SIG-M5 treated with dmso at 0.1 percent for 504 hours (cell line): ENCODE data around the gene ZNF253.
"Not testable (repeated sequence)": the region's sequence is repeated elsewhere in the genome, so short reads cannot be mapped to it uniquely, and the experiment has no call there.

Experiments used
- DNase-seq: peaks from one replicate; lab custom pipeline; 2025; ENCODE audit not compliant: unreplicated experiment; lab: John Stamatoyannopoulos, UW

The ZNF253 gene

DNA sequence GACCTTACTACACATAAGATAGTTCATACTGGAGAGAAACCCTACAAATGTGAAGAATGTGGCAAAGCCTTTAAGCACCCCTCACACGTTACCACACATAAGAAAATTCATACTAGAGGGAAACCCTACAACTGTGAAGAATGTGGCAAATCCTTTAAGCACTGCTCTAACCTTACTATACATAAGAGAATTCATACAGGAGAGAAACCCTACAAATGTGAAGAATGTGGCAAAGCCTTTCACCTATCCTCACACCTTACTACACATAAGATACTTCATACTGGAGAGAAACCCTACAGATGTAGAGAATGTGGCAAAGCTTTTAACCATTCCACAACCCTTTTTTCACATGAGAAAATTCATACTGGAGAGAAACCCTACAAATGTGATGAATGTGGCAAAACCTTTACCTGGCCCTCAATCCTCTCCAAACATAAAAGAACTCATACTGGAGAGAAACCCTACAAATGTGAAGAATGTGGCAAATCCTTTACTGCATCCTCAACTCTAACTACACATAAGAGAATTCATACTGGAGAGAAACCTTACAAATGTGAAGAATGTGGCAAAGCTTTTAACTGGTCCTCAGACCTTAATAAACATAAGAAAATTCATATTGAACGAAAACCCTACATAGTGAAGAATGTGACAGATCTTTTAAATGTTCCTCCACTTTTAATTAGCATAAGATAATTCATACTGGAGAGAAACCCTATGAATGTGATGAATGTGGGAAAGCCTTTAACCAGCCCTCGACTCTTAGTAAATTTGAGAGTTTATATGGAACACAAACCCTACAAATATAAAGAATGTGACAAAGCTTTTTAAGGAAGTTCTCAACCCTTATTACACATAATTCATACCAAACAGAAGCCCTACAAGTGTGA is 26.6 kb downstream of the ZNF253 start:
- not testable (repeated sequence) for DNase-seq

DNA sequence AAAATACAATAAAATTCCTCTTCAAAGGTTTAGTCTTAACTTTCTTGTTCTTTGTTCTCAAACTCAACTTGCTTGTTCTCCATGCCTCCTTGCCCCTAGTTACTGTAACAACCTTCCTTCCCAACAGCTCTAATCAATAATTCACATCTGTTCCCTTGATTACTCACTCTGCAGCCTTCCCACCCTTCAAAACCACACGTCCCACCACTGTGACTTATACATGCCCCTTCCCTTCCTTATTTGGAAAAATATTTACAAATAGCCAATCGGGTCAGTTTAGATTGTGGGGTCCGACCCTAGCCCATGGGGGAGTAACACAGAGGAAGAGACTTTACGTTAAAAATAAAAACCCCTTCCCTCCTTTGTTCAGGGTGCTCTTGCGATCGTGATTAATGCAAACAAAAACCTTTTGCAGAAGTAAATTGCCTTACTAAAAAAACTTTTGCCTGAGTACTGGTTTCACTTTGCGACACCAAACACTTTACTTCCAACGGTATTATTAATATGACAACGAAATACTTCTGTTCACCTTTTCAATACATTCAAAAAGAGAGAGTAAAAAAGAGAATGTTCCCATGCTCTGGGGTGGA is 34.6 kb downstream of the ZNF253 start:
- no peak for DNase-seq

DNA sequence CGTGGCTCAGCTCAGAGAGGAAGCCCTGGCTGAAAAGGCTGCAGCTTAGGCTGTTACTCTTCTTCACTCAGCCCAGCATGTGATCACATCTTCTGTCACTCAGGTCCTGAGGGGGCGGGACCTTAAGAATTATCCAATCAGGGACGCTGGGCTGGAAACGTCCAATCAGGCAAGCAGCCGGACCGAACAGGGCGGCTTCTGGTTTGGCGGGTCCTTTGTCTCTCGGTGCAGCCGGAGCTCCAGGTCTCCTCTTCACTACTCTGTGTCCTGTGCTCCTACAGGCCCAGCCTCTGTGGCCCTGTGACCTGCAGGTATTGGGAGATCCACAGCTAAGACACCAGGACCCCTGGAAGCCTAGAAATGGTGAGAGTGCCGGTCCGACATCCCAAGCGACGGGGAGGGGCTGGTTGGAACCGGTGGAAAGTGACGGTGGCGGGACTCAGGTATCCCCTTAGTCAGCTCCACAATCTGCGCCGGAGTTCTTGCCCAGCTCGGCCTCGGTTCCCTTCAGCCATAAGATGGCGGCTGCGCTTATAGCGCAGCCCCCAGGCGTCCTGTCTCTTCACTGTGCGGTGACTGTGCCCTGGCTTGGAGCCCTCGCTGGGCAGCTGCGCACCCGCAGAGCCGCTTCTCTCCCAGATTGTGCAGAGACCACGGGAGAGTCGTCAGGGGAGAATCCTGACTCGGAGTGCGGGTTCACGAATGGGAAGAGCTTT is 35.2 kb downstream of the ZNF253 start, which contains the start of gene ZNF93:
TSS of gene ZNF93 (plus strand) at position 218 of the 716 bp plus-strand sequence. CDS start at position 361, 143 bp downstream.
- peak; percentile 29 for DNase-seq

DNA sequence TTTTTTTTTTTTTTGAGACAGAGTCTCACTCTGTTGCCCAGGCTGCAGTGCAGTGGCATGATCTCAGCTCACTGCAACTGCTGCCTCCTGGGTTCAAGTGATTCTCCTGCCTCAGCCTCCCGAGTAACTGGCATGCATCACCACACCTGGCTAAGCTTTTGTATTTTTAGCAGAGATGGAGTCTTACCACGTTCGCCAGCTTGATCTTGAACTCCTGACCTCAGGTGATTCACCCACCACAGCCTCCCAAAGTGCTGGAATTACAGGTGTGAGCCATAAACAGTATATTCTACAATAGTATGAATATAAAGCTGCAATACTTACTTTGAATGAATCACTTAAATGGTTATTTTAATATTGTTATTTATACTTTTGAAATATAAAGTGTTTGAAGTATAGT is 41.9 kb downstream of the ZNF253 start:
- DNase-seq: not testable (repeated sequence)

DNA sequence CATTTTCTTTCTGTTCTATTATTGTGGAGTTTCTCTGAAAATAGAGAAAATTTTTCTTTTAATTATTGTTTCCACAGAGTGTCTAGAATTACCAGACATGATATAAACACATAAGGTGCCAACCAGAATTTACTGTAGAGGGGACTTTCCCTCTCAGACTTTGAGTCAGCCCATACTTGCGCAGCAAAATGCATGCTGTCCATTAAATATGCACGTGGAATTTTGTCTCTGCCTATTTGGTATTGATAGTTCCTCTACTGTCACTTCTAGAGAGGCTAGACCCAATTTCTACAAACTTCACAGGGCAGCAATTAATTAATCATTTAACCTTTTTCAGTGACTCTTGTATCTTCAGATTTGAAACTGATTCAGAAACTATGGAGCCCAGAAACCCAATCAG is 44.0 kb downstream of the ZNF253 start:
- no peak for DNase-seq

DNA sequence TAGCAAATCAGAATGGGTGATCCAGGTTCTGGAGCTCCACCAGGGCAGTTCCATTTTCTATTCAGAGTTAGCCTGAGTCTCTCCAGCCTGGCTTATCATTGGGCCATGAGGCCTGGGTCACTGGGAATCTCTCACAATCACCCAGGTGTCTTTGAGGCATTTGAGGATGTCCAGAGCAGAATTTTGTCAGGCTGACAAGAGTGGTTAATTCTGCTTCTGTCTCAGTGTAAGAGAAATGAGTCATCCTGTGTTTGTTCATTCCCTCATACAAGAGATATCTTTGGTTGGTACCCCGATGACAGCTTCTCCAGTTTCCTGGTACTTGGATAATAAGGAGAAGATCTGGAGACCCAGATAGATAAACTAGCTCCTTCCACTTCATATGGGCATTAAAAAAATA is 45.5 kb downstream of the ZNF253 start:
- no peak for DNase-seq

DNA sequence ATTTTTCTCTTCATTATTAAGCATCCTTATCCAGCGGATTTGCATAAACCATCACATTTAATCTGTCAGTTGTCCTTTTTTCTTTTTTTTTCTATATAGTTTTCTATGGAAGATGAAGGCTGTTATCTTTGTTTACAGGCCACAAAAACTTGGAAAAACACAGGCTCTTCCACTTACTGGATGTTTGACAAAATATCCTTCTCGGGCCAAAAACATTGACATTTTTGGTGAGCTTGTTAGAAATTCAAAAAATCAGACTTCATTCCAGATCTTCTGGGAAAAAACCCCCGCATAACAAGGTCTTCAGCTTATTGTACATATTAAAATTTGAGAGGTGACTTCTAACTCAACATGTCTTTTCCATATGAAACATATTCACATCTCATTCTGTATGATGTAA is 48.9 kb downstream of the ZNF253 start:
- no peak for DNase-seq

DNA sequence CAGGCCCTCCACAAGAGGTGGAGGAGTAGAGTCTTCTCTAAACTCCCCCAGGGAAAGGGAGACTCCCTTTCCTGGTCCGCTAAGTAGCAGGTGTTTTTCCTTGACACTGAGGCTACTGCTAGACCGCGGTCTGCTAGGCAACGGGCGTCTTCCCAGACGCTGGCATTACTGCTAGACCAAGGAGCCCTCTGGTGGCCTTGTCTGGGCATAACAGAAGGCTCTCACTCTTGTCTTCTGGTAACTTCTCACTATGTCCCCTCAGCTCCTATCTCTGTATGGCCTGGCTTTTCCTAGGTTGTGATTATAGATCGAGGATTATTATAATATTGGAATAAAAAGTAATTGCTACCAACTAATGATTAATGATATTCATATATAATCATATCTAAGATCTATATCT is 64.7 kb downstream of the ZNF253 start:
- not testable (repeated sequence) for DNase-seq

DNA sequence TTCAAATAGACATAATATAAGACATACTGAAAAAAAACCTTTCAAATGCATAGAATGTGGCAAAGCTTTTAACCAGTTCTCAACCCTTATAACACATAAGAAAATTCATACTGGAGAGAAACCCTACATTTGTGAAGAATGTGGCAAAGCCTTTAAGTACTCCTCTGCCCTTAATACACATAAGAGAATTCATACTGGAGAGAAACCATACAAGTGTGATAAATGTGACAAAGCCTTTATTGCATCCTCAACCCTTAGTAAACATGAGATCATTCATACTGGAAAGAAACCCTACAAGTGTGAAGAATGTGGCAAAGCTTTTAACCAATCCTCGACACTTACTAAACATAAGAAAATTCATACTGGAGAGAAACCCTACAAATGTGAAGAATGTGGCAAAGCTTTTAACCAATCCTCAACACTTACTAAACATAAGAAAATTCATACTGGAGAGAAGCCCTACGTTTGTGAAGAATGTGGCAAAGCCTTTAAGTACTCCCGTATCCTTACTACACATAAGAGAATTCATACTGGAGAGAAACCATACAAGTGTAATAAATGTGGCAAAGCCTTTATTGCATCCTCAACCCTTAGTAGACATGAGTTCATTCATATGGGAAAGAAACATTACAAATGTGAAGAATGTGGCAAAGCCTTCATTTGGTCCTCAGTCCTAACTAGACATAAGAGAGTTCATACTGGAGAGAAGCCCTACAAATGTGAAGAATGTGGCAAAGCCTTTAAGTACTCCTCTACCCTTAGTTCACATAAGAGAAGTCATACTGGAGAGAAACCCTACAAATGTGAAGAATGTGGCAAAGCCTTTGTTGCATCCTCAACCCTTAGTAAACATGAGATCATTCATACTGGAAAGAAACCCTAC is 68.0 kb downstream of the ZNF253 start:
- DNase-seq: not testable (repeated sequence)

DNA sequence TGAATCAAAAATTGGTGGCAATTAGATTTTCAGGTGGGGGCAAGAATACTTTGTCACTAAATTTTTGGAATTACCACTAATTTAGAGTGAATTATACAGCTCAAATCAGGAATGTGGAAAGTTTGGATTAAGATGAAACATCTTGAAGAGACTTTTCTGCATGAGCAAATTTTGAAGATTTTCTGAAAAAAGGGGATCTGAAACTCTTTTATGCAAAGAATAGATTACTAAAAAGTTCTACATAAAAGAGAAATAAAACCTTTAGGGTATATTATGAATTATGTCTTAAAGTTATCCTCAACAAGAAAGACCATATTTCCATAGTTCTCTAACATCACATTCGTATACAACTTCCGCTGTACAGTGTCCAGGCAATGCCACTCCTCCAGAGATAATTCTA is 71.7 kb downstream of the ZNF253 start:
- no peak for DNase-seq

DNA sequence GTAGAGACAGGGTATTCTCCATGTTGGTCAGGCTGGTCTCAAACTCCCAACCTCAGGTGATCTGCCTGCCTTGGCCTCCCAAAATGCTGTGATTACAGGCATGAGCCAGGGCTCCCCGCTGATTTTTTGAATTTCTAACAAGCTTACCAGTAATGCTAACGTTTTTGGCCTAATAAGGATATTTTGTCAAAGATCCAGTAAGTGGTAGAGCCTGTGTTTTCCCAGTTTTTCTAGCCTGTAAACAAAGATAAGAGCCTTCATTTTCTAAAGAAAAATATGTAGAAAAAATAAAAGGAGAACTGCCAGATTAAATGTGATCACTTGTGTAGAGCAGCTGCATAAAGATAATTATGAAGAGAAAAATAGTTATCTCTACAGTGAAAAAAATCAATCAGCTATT is 72.8 kb downstream of the ZNF253 start:
- DNase-seq: no peak

DNA sequence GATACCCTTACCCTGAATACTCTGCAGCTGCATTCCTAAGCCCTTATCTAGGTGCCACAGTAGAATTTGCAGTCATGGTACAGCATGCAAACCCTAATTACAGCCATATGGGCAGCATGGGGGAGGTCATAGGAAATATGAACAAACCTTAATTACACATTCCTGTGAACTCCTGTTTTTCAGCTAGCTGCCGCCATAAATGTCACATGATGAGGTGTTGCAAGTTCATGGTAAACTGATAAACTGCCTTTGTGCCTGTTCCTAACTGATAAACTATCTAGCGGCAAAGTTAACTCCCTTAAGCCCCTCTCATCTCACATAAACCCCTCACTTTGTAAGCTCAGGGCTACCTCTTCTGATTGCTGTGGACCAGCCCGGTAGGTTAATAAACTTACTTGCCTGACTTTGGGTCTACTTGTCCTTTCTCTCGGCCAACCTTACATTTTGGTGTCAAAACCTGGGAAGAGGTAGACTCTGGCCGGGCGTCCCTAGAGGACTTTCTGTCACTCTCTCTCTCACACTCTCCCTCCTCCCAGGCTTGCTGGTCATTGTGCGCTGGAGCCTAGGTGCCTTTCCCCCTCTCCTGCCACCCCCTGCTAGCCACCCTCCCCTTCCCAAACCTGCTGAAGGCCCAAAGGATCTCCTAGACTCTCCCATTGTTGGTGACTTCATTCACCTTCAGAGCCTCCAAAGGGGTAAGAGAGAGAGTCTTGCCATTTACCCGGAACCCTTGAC is 78.3 kb downstream of the ZNF253 start:
- DNase-seq: no peak
